H1 (cell line): ENCODE data around the gene CTNNBL1. TPM values are rescaled to one million over a fixed set of nuclear protein-coding genes. Genes with fewer than 3 reads are reported as not detected.

Experiments used
- CTCF ChIA-PET: fragments of 300-600 bp; sonication (Branson Sonifier 250); formaldehyde crosslinking; loops from one replicate; lab custom pipeline; 2021; ENCODE audit not compliant: partially characterized antibody; lab: Charles Lee
- POLR2A ChIA-PET: fragments of 300-600 bp; sonication (Branson Sonifier 250); formaldehyde crosslinking; loops from one replicate; lab custom pipeline; 2021; ENCODE audit warnings: inconsistent platforms; ENCODE audit not compliant: partially characterized antibody; lab: Charles Lee
- DNase-seq, 2 experiments: peaks; one replicate each; pipeline versions ENCODE4 v3.0.0 to v3.0.0-alpha.2; 2010 to 2022; ENCODE audit warnings: low spot score in 2 of 2, low read depth in 1 of 2, mixed read lengths in 1 of 2
- FAIRE-seq: peaks from 2 replicates; lab custom pipeline; 2011; peaks lifted over from hg19 to GRCh38; lab: Jason Lieb, UNC
- H2AFZ ChIP-seq: 2 replicates; pipeline ENCODE4 v1.8.1; 2012; ENCODE audit warnings: low read length, inconsistent platforms
- H2AK5ac ChIP-seq: 2 replicates; pipeline ENCODE4 v1.6.1; 2013; ENCODE audit warnings: low read depth, low read length
- H2BK120ac ChIP-seq: replicated peaks from 2 replicates; pipeline ENCODE3; 2013; ENCODE audit warnings: low read depth, low read length, inconsistent platforms
- H2BK12ac ChIP-seq: 2 replicates; pipeline ENCODE4 v1.6.1; 2013; ENCODE audit warnings: low read depth, low read length
- H2BK15ac ChIP-seq: 2 replicates; pipeline ENCODE4 v1.6.1; 2013; ENCODE audit warnings: low read length
- H2BK20ac ChIP-seq: 2 replicates; pipeline ENCODE4 v1.6.1; 2013; ENCODE audit warnings: low read length
- H2BK5ac ChIP-seq: 2 replicates; pipeline ENCODE4 v1.6.1; 2013; ENCODE audit warnings: low read depth, low read length
- H3K14ac ChIP-seq: 2 replicates; pipeline ENCODE4 v1.6.1; 2013; ENCODE audit warnings: inconsistent platforms; ENCODE audit not compliant: insufficient read length
- H3K18ac ChIP-seq: 2 replicates; pipeline ENCODE4 v1.6.1; 2013; ENCODE audit warnings: low read length; ENCODE audit errors: extremely low read depth
- H3K23ac ChIP-seq: 2 replicates; pipeline ENCODE4 v1.6.1; 2013; ENCODE audit warnings: inconsistent platforms; ENCODE audit not compliant: insufficient read length
- H3K23me2 ChIP-seq: 2 replicates; pipeline ENCODE4 v1.6.1; 2013; ENCODE audit warnings: low read depth, low read length
- H3K27ac ChIP-seq: 2 replicates; pipeline ENCODE4 v1.6.1; 2011; ENCODE audit warnings: low read depth, low read length, inconsistent platforms
- H3K27me3 ChIP-seq, 4 experiments: replicated peaks in 1 of 4; 1 replicate in 1 of 4; 2 replicates in 3 of 4; pipeline versions ENCODE4 v1.6.1 to v1.8.1; 2011 to 2013; ENCODE audit warnings: low read length in 3 of 4, mild to moderate bottlenecking in 3 of 4, inconsistent platforms in 2 of 4, mixed read lengths in 2 of 4, moderate library complexity in 1 of 4; ENCODE audit not compliant: control insufficient read depth in 3 of 4, insufficient read depth in 3 of 4; ENCODE audit errors: extremely low read depth in 1 of 4
- H3K36me3 ChIP-seq, 4 experiments: 2 replicates each; pipeline versions ENCODE4 v1.6.1 to v1.8.1; 2011 to 2013; ENCODE audit warnings: mild to moderate bottlenecking in 4 of 4, low read length in 3 of 4, moderate library complexity in 2 of 4, control low read depth in 1 of 4, inconsistent platforms in 1 of 4; ENCODE audit not compliant: insufficient read depth in 4 of 4, control insufficient read depth in 2 of 4
- H3K4ac ChIP-seq: replicated peaks from 2 replicates; pipeline ENCODE3; 2013; ENCODE audit warnings: low read length, low read depth, mixed read lengths, inconsistent platforms; ENCODE audit not compliant: insufficient read length
- H3K4me1 ChIP-seq, 4 experiments: replicated peaks in 1 of 4; 1 replicate in 1 of 4; 2 replicates in 3 of 4; pipeline versions ENCODE4 v1.6.1 to v1.8.1; 2011 to 2013; ENCODE audit warnings: low read length in 3 of 4, inconsistent platforms in 2 of 4, mixed read lengths in 1 of 4; ENCODE audit not compliant: insufficient read depth in 4 of 4, control insufficient read depth in 3 of 4
- H3K4me2 ChIP-seq, 2 experiments: 2 replicates each; pipeline versions ENCODE4 v1.6.1 to v1.8.1; 2011 to 2013; ENCODE audit warnings: low read depth in 2 of 2, low read length in 2 of 2, control low read depth in 1 of 2, inconsistent platforms in 1 of 2, mild to moderate bottlenecking in 1 of 2; ENCODE audit not compliant: insufficient read depth in 1 of 2
- H3K4me3 ChIP-seq, 4 experiments: fragments of 200-600, 300-600 bp in 1 of 4; sonication (generic), shearing (Covaris generic), sonication (Bioruptor Twin) in 1 of 4; 2 replicates each; pipeline versions ENCODE4 v1.5.1 to v1.8.1; 2011 to 2016; ENCODE audit warnings: low read length in 4 of 4, low read depth in 3 of 4, control low read depth in 2 of 4, inconsistent platforms in 2 of 4, mild to moderate bottlenecking in 2 of 4, mixed read lengths in 1 of 4, moderate library complexity in 1 of 4; ENCODE audit not compliant: insufficient read depth in 2 of 4; ENCODE audit errors: extremely low read depth in 1 of 4
- H3K56ac ChIP-seq: replicated peaks from 2 replicates; pipeline ENCODE3; 2013; ENCODE audit warnings: low read depth, mild to moderate bottlenecking, mixed read lengths, low read length, inconsistent platforms; ENCODE audit not compliant: insufficient read length
- H3K79me1 ChIP-seq: 2 replicates; pipeline ENCODE4 v1.6.1; 2013; ENCODE audit warnings: low read depth, low read length, control low read depth
- H3K79me2 ChIP-seq, 2 experiments: 2 replicates each; pipeline versions ENCODE4 v1.6.1 to v1.8.1; 2012 to 2013; ENCODE audit warnings: low read length in 2 of 2, mild to moderate bottlenecking in 2 of 2, inconsistent platforms in 1 of 2; ENCODE audit not compliant: insufficient read depth in 2 of 2, control insufficient read depth in 1 of 2
- H3K9ac ChIP-seq, 4 experiments: replicated peaks in 1 of 4; 1 replicate in 1 of 4; 2 replicates in 3 of 4; pipeline versions ENCODE4 v1.6.1 to v1.8.1; 2011 to 2013; ENCODE audit warnings: low read depth in 3 of 4, low read length in 3 of 4, control low read depth in 2 of 4, mild to moderate bottlenecking in 2 of 4, moderate library complexity in 2 of 4, inconsistent platforms in 1 of 4; ENCODE audit errors: extremely low read depth in 1 of 4
- H3K9me3 ChIP-seq, 2 experiments: 2 replicates each; pipeline versions ENCODE4 v1.6.1 to v1.8.1; 2012 to 2013; ENCODE audit warnings: mild to moderate bottlenecking in 2 of 2, moderate library complexity in 2 of 2, control low read depth in 1 of 2, inconsistent platforms in 1 of 2, low read depth in 1 of 2, low read length in 1 of 2, mixed read lengths in 1 of 2; ENCODE audit not compliant: insufficient read depth in 2 of 2
- H4K20me1 ChIP-seq, 2 experiments: replicated peaks in 1 of 2; 2 replicates each; pipeline versions ENCODE3 to v1.8.1; 2011 to 2013; ENCODE audit warnings: inconsistent platforms in 2 of 2, low read length in 2 of 2, mild to moderate bottlenecking in 1 of 2; ENCODE audit not compliant: insufficient read depth in 2 of 2, control insufficient read depth in 1 of 2
- H4K5ac ChIP-seq: 2 replicates; pipeline ENCODE4 v1.6.1; 2013; ENCODE audit warnings: low read length, low read depth, mixed read lengths, inconsistent platforms; ENCODE audit not compliant: insufficient read length
- H4K8ac ChIP-seq: 2 replicates; pipeline ENCODE4 v1.8.0; 2013; ENCODE audit warnings: mild to moderate bottlenecking, moderate library complexity, low read length, inconsistent platforms; ENCODE audit not compliant: insufficient read depth; ENCODE audit errors: extremely low read depth
- H4K91ac ChIP-seq: replicated peaks from 2 replicates; pipeline ENCODE3; 2013; ENCODE audit warnings: low read length, mixed read lengths, inconsistent platforms; ENCODE audit not compliant: insufficient read length
- KDM4A ChIP-seq: IDR thresholded peaks from one replicate; pipeline ENCODE4 v1.7.1; 2012; ENCODE audit warnings: low read depth, mild to moderate bottlenecking, moderate library complexity, low read length, inconsistent platforms; ENCODE audit not compliant: severe bottlenecking
- WGBS, 2 experiments: shearing (Covaris generic) in 1 of 2; methylation state at CpG; one replicate each; pipeline versions ENCODE4 v1.1.6 to v1.1.7; 2013 to 2015; ENCODE audit warnings: low lambda C conversion rate in 2 of 2, mixed read lengths in 2 of 2, inconsistent platforms in 1 of 2, low coverage in 1 of 2, missing lambda C conversion rate in 1 of 2; ENCODE audit not compliant: insufficient replicate concordance in 2 of 2, insufficient coverage in 1 of 2, insufficient read length in 1 of 2; ENCODE audit errors: extremely low coverage in 1 of 2, missing lambda C conversion rate in 1 of 2; 5-methylcytosine and 5-hydroxymethylcytosine counted together
- polyA plus RNA-seq, 7 experiments: library from polyadenylated mRNA; depleted of rRNA in 3 of 7; stranded (reverse) in 5 of 7; unstranded in 2 of 7; fragments of >200 nt in 5 of 7; fragments of 200-250 nt in 2 of 7; gene quantifications; 1 replicate in 5 of 7; 2 replicates in 1 of 7; 4 replicates in 1 of 7; pipeline versions ENCODE4 v1.2.1 to v1.2.3, GENCODE V29; 2011 to 2013; ENCODE audit warnings: missing spikeins in 2 of 7, mixed read lengths in 2 of 7
- total RNA-seq: library from RNA; stranded (reverse); fragmentation: NEBNext Ultra II Directional; extraction: Animal tissue kit (Norgen Biotek cat#: 25700); gene quantifications from 2 replicates; pipeline ENCODE4 v1.2.1, GENCODE V29; 2021

Gene CTNNBL1
- total and polyA plus RNA-seq, 2 of the 8 experiments (the other 6 are each of a cell fraction or from before 2014, with no cell fraction given) = 19.6 to 81.6 TPM

DNA sequence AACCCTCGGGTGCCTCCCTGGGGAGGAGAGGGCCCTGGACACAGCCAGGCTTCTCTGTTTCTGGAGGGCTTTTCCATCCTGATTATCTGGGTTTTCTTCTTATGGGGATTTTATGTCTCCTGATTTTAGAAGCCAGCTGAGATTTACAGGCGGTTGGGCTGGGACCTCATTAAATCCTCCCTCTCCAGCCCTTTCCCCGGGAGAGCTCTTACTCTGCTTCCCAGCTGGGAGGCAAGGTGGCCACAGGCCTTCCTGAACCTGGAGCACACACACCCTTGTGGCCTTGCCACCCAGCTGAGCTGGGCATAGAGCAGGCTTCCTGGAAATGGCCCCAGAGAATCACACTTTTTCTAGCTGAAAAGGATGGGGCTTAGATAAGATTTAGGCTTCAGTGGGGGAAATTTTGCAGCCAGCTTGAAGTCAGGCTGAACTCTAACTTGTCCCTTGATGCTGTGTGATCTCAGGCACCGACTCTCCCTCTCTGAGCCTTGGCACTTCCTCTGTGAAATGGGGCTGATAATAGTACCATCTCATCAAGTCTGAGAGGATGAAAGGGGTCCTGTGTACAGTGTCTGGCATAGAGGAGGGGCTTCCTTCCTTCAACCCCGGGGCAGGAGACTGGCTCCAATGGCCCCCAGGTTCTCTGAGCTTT, 225.7 kb downstream of the CTNNBL1 start:
- H3K23ac ChIP-seq = no peak overlapping the region
- no peak for TF ChIP-seq KDM4A
- TF ChIP-seq, all 59 proteins: peak for 0

More for the DNA sequence above, 225.7 kb downstream of the CTNNBL1 start:
- Histone ChIP-seq H4K20me1 (peaks cover 0 to 1% of the 10 kb centered on the region in 2 experiments), H3K79me1 (no peaks in the 10 kb centered on the region), H3K23me2 (peaks cover 11% of the 10 kb centered on the region; the same call in 1 of the 2 replicates), H3K27me3 (no peaks in the 10 kb centered on the region; a peak in 2 of 7 replicates), H3K79me2 (no peaks in the 10 kb centered on the region), H2AFZ (no peak overlapping the region), H2BK5ac (no peak overlapping the region), H2BK12ac (no peak overlapping the region), H3K18ac (no peak overlapping the region), H2BK120ac (no peak overlapping the region), H3K9me3 (no peaks in the 10 kb centered on the region), H4K8ac (no peak overlapping the region), H2AK5ac (no peak overlapping the region), H2BK15ac (no peak overlapping the region), H3K4me1 (peaks cover 4 to 18% (median 11%) of the 10 kb centered on the region in 4 experiments), H3K36me3 (no peaks in the 10 kb centered on the region), H3K4me2 (no peak overlapping the region), H3K56ac (no peak overlapping the region), H3K27ac (no peak overlapping the region), H4K91ac (no peak overlapping the region), H2BK20ac (no peak overlapping the region), H3K14ac (no peak overlapping the region), H3K4me3 (no peak overlapping the region), H4K5ac (no peak overlapping the region), H3K4ac (no peak overlapping the region), H3K9ac (no peak overlapping the region)
- CTCF ChIA-PET = interaction anchor here (0.8 to 4.8 kb wide), 8 partner anchors 9 to 162 kb away, joined by 3 to 21 read pairs (median 4); partner anchors contain the start of gene VSTM2L
- DNase-seq = no peak
- 78% methylated on average over 5 of the region's 5 CpGs; no CpG with 5 or more reads in 1 of the 2 experiments for WGBS, 2 experiments
- POLR2A ChIA-PET = interaction anchor here (1.0 to 1.2 kb wide), 3 partner anchors 15 to 672 kb away, joined by 3 read pairs; no protein-coding TSS in a partner anchor
- FAIRE-seq = no peak
